Frontal cortex (tissue), 4 donors: Measurements from ENCODE around the gene IL3RA. TPM values are rescaled to one million over a fixed set of nuclear protein-coding genes. Genes with fewer than 3 reads are reported as not detected.

Source experiments
- DNase-seq, 2 donors: peaks; one replicate each; pipeline ENCODE4 v3.0.0; 2012; ENCODE audit warnings: low spot score in 2 of 2
- FAIRE-seq: peaks from 2 replicates; lab custom pipeline; 2012; peaks lifted over from hg19 to GRCh38; lab: Jason Lieb, UNC
- total RNA-seq: library from RNA; depleted of rRNA; stranded (reverse); fragments of >200 nt; gene quantifications from one replicate; pipeline ENCODE4 v1.2.3, GENCODE V29; 2014
- donor health status: control.
- donor health status: control.
- donor health status: control.

The IL3RA gene
- total RNA-seq, 1 donor from 2014 or later: 1.2 TPM

- FAIRE-seq: no peak
- DNase-seq: no peak
Observed at GRCh38 chrX:1378306-1378759, 41.7 kb downstream of the IL3RA start.

- no peak for FAIRE-seq
- DNase-seq: peak in 1 of 2 donors; percentile 3
Observed at GRCh38 chrX:1380672-1381233, 44.2 kb downstream of the IL3RA start.

- FAIRE-seq: no peak
- DNase-seq: peak in 1 of 2 donors; percentile 10
Observed at GRCh38 chrX:1384658-1385252, 48.2 kb downstream of the IL3RA start.

- DNase-seq (peak in 1 of 2 donors; percentile 11), FAIRE-seq (no peak)
Observed at GRCh38 chrX:1385253-1386223, 49.0 kb downstream of the IL3RA start.

DNA sequence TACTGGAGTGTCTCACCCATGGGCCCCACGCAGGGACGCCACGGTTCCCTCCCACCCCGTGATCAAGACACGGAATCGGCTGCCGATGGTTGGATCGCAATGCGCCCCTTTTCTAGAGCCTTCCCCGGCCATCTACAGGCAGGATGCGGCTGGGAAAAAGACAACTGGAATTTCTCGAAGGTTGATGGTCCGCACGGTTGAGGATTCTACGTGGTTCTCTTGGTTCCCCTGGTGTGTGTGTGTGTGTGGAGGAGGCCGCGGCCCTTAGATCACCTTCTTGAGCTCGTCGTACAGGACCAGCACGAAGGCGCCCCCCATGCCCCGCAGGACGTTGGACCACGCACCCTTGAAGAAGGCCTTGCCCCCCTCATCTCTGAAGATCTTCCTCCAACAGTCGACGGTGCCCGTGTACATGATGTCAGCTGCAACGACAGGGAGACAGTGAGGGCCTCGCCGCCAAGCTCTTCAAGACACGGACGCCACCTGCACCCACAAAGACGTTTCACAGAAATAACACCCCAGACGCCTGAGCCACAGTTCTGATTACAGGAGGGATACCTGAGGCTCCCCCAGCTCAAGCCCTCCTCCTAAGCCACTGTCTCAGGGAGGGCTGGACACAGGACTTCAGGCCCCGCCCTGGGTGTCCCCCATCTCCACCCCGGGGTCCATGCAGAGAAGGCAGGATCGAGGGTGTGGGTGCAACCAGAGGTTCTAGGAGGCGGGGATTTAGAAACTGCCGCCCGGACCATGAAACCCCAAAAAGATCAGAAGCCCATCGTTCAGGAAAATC is 49.9 kb downstream of the IL3RA start:
- no peak for DNase-seq
- no peak for FAIRE-seq

GRCh38 chrX:1387141-1387776 is 50.7 kb downstream of the IL3RA start:
- DNase-seq: no peak
- no peak for FAIRE-seq

DNA sequence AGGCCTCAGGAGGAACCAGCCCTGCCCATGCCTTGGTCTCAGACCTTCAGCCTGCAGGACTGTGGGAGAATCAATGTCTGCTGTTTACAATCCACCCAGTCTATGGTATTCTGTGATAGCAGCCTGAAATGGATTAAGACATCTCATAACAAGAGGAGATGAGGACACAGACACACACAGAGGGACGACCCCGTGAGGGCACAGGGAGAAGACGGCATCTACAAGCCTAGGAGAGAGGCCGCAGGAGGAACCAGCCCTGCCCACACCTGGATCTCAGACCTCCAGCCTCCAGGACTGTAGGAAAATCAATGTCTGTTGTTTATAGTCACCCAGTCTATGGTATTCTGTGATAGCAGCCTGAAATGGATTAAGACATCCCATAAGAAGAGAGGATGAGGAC is 52.1 kb downstream of the IL3RA start:
- FAIRE-seq (no peak), DNase-seq (no peak)

- DNase-seq (no peak), FAIRE-seq (no peak)
Observed at GRCh38 chrX:1389181-1389992, 52.8 kb downstream of the IL3RA start.

DNA sequence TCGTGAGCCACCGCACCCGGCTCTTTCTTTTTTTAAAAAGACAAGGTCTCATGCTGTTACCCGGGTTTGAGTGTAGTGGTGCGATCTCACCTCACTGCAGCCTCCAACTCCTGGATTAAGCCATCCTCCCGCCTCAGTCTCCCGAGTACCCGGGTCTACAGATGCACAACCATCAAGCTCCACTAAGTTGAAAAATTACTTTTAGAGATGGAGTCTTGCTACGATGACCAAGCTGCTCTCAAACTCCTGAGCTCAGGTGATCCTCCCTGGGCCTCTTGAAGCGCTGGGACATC is 53.4 kb downstream of the IL3RA start:
- DNase-seq (no peak), FAIRE-seq (no peak)

DNA sequence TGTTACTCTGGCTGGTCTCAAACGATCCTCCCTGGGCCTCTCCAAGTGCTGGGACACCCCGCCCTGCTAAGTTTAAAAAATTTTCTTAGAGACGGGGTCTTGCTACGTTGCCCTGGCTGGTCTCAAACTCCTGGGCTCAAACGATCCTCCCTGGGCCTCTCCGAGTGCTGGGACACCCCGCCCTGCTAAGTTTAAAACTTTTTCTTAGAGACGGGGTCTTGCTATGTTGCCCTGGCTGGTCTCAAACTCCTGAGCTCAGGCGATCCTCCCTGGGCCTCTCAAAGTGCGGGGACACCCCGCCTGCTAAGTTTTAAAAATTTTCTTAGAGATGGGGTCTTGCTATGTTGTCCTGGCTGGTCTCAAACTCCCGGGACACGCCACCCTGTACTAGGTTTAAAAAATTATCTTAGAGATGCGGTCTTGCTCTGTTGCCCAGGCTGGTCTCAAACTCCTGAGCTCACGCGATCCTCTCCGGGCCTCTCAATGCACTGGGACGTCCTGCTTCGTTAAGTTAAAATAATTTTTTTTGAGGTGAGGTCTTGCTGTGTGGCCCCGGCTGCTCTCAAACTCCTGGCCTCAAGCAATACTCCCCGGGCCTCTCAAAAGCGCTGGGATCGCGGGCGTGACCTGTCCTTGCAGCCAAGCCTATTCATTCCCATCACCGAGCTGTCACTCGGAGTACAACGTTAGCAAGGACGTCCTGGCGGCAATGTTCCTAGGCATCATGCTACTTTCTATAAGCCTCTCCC is 54.2 kb downstream of the IL3RA start:
- FAIRE-seq (no peak), DNase-seq (no peak)

DNA sequence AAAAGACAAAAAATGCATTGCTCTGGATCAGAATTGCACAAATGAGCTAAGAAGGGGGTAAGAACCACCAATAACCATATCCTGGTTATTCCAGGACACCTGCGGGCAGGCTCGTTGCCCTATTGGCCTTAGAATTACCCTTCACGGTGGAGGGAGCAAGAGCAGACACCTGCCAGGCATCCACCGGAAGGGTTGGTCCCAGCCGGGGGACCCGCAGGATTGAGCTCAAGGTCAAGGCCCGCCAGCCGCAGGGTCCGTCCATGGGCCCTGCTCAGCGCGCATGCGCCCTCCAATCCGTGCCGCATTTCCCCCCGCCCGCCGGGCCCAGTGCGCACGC is 54.8 kb downstream of the IL3RA start:
- no peak for DNase-seq

GRCh38 chrX:1391707-1392375 is 55.3 kb downstream of the IL3RA start, which contains the start of gene SLC25A6:
Gene SLC25A6, minus strand, starts transcription at chrX:1392113. Its CDS starts 104 bp downstream, at chrX:1392009.
- DNase-seq (peak; percentile 99 to 100), FAIRE-seq (no peak)

More for the DNA sequence above, 54.8 kb downstream of the IL3RA start:
- FAIRE-seq: no peak

- peak; percentile 64 to 69 for DNase-seq
- no peak for FAIRE-seq
Observed at GRCh38 chrX:1392376-1393068, 55.9 kb downstream of the IL3RA start.

DNA sequence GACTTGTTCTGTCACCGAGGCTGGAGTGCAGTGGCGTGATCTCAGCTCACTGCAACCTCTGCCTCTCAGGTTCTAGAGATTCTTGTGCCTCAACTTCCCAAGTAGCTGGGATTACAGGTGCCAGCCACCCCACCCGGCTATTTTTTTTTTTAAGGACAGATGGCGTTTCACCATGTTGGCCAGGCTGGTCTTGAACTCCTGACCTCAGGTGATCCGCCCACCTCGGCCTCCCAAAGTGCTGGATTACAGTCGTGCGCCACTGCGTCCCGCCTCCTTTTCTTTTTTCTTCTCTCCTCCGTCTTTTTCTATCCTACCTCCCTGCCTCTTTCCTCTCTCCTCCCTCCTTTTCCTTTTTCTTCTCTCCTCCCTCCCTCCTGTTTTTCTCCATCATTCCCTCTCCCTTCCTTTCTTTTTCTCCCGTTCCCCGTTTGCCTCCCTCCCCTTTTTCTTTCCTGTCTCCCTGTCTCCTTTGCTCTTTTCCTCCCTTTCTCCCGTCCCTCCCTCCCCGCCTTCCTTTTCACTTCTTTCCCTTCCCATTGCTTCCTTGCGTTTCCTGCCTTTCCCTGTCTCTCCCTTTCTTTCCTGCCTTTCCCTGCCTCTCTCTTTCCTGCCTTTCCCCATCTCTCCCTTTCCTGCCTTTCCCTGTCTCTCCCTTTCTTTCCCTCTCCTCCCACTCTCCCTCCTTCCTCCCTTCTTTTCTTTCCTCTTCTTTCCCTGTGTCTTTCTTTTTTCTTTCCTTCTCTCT is 57.5 kb downstream of the IL3RA start:
- DNase-seq (no peak), FAIRE-seq (no peak)

GRCh38 chrX:1394731-1395501 is 58.3 kb downstream of the IL3RA start:
- FAIRE-seq: no peak
- DNase-seq: no peak
